ENCODE results near the gene IL1A.

The IL1A gene

DNA sequence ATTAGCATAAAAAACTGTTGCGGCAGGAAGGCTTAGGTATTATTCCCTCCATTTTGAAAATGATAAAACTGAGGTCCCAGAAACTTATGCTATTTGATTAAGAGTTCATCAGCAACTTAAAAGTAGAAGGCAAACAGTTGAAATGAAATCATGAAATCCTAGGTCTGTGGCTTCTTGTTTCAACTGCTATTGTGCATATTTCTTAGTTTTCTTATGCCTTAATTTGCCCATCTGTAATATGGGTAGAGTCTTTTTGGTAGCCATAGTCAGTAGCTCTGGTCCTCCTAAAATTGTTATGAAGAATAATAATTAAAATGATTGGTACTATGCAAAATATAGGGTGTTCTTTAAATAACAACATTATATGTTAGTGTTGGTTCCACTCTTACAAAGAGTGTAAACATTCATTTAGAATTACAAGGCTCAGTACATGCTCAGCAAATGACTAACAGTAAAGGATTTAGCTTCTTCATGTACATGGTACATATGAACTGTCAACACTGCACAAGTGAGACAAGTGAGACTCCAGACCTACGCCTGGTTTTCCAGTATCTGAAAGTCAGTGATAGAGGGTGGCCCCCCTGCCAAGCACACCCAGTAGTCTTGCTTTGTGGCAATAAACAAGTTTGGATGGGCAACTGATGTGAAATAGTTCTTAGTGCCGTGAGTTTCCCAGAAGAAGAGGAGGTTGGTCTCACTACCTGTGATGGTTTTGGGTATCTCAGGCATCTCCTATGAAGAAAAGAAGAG, 9.6 kb downstream of the IL1A start:
- Mint-ChIP-seq H3K4me3 (no peak overlapping the region), H3K27ac (no peak overlapping the region)

DNA sequence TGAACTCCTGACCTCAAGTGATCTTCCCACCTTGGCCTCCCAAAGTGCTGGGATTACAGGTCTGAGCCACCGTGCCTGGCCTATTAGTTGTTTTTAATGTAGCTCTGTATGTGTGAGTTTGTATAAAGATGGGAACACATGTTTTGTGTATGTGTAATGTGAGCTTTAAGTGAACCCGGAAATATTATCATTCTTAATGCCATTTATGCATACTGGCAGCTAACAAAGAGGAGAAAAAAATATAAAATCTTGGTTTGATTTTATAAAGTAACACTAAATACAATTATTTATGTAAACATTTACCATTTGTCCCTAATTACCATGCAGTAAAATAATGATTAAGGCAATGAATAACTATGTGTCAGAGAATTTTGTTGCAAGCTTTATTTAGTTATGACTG, 10.7 kb downstream of the IL1A start:
- Mint-ChIP-seq H3K27me3 (no peaks in the 10 kb centered on the region), H3K4me1 (ENCODE audit: low read depth in 2 of 2) (peaks cover 17 to 19% of the 10 kb centered on the region in 2 donors), H3K36me3 (ENCODE audit: insufficient read depth) (peaks cover 4% of the 10 kb centered on the region), H3K27ac (no peak overlapping the region), H3K9me3 (no peaks in the 10 kb centered on the region), H3K4me3 (no peak overlapping the region)
- no peak for DNase-seq
- no peak for ATAC-seq (replicated peaks)

More for the DNA sequence above, 9.6 kb downstream of the IL1A start:
- peaks cover 4% of the 10 kb centered on the region for H3K36me3 Mint-ChIP-seq (ENCODE audit: insufficient read depth)
- H3K27me3 Mint-ChIP-seq = no peaks in the 10 kb centered on the region
- no peaks in the 10 kb centered on the region for H3K9me3 Mint-ChIP-seq
- ATAC-seq (replicated peaks) (no peak), DNase-seq (no peak)
- peaks cover 13% of the 10 kb centered on the region in 2 donors for H3K4me1 Mint-ChIP-seq (ENCODE audit: low read depth in 2 of 2)

DNA sequence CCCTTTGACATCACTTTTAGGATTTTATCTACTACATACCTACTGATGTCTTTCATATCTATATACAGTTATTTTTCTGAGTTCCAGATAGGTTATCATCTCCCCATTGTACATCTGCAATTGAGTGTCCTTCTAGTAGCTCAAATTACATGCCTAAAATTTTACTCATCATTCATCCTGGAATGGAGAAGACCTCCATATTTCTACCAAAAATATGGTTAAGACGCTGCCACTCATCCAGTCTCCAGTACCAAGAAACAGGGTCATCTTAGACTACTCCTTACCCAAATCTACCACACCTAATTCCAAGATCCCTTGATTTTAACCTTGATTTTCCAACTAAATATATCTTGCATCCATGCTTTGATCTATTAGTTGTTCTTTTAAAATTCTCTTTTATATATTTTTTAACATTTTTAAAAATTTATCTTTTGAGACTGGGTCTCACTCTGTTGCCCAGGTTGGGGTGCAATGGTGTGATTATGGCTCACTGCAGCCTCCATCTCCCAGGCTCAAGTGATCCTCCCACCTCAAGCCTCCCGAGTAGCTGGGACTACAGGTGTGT, 11.3 kb downstream of the IL1A start:
- ATAC-seq (replicated peaks) (no peak), DNase-seq (no peak)
- Mint-ChIP-seq H3K4me3 (no peak overlapping the region), H3K4me1 (ENCODE audit: low read depth in 2 of 2) (peaks cover 17 to 22% of the 10 kb centered on the region in 2 donors), H3K27ac (no peak overlapping the region), H3K9me3 (no peaks in the 10 kb centered on the region), H3K27me3 (no peaks in the 10 kb centered on the region), H3K36me3 (ENCODE audit: insufficient read depth) (peaks cover 4% of the 10 kb centered on the region)

DNA sequence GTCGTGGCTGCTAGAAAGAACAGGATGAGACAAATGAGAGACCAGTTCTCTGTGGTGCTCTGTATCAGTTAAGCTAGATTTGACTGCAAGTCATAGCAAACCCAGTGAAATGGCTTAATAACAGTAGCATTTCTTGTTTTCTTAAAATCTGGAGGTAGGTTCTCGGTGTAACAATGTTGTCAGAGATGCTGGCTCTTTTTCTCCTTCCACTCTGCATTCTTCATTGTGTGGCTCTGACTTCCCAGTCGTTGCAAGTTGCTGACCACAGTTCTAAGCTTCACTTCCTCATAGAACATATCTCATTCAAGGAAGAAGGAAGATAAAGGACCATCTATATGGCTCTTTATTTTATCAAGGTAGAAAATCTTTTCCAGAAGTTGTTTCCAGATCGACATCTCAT, 12.0 kb downstream of the IL1A start:
- H3K4me1 Mint-ChIP-seq (ENCODE audit: low read depth in 2 of 2) = peaks cover 14 to 22% of the 10 kb centered on the region in 2 donors
- peaks cover 3% of the 10 kb centered on the region for H3K36me3 Mint-ChIP-seq (ENCODE audit: insufficient read depth)
- no peaks in the 10 kb centered on the region for H3K27me3 Mint-ChIP-seq
- no peak overlapping the region for H3K4me3 Mint-ChIP-seq
- DNase-seq (no peak), ATAC-seq (replicated peaks) (no peak)
- no peak overlapping the region for H3K27ac Mint-ChIP-seq
- H3K9me3 Mint-ChIP-seq = no peaks in the 10 kb centered on the region

DNA sequence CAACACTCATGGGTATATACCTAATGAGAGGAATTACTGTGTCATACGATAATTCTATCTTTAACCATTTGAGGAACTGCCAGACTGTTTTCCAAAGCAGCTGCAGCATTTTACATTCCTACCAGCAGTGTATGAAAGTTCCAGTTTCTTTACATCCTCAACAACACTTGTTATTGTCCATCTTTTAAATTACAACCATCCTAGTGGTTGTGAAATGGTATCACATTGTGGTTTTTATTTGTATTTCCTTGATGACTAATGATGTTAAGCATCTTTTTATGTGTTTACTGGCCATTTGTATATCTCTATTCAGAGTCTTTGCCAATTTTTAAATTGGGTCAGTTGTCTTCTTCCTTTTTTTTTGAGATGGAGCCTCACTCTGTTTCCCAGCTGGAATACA, 15.9 kb downstream of the IL1A start:
- no peaks in the 10 kb centered on the region for H3K36me3 Mint-ChIP-seq (ENCODE audit: insufficient read depth)
- H3K4me3 Mint-ChIP-seq = peak overlapping the region; percentile 37 to 75
- DNase-seq (no peak), ATAC-seq (replicated peaks) (no peak)
- H3K9me3 Mint-ChIP-seq = no peaks in the 10 kb centered on the region
- H3K27ac Mint-ChIP-seq = peak overlapping the region in 1 of 2 donors; percentile 95
- peaks cover 21 to 31% of the 10 kb centered on the region in 2 donors for H3K4me1 Mint-ChIP-seq (ENCODE audit: low read depth in 2 of 2)
- no peaks in the 10 kb centered on the region for H3K27me3 Mint-ChIP-seq

DNA sequence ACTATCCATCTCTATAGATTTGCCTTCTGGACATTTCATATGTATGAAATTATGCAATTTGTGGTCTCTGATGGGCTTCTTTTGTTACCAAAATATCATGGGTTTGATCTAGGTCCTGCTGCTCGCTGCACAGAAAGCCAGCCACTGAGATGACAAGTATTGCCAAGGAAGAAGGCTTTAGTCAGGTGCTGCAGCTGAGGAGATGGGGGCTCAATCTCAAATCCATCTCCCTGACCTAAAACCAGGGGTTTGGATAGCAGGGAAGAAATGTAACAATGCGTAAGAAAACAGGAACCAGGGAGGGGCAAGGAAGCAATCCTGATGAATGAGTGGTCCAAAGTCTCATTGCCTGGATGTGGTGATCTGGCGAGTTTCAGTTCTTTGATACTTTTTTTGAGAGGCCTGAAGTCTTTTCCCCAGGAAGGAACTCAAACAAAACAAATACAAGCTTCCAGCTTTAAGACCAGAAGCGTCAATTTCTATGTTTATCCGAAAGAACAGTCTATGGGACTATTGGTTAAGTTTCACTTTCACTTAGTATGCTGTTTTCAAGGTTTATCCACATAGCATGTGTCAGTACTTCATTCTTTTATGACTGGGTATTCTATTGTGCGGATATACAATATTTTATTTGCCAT, 16.5 kb downstream of the IL1A start:
- no peaks in the 10 kb centered on the region for H3K36me3 Mint-ChIP-seq (ENCODE audit: insufficient read depth)
- H3K9me3 Mint-ChIP-seq = no peaks in the 10 kb centered on the region
- peaks cover 21 to 31% of the 10 kb centered on the region in 2 donors for H3K4me1 Mint-ChIP-seq (ENCODE audit: low read depth in 2 of 2)
- no peak for DNase-seq
- no peaks in the 10 kb centered on the region for H3K27me3 Mint-ChIP-seq
- no peak for ATAC-seq (replicated peaks)
- peak overlapping the region; percentile 37 to 75 for H3K4me3 Mint-ChIP-seq
- H3K27ac Mint-ChIP-seq = peak overlapping the region in 1 of 2 donors; percentile 95

DNA sequence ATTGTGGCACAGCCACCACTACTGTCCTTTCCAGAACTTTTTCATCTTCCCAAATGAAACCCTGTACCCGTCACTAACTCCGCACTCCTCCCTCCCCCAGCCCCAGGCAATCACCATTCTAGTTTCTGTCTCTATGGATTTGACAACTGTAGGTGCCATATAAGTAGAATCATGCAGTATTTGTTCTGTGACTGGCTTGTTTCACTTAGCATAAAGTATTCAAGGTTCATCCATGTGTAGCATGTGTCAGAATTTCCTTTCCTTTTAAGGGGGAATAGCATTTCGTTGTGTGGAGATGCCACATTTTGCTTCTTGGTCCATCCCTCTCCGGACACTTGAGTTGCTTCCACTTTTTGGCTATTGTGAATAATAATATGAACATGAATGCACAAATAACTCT, 19.0 kb downstream of the IL1A start:
- no peak for ATAC-seq (replicated peaks)
- H3K9me3 Mint-ChIP-seq = no peaks in the 10 kb centered on the region
- no peaks in the 10 kb centered on the region for H3K36me3 Mint-ChIP-seq (ENCODE audit: insufficient read depth)
- no peak for DNase-seq
- no peak overlapping the region for H3K27ac Mint-ChIP-seq
- peak overlapping the region; percentile 94 to 99 for H3K4me3 Mint-ChIP-seq
- no peaks in the 10 kb centered on the region for H3K27me3 Mint-ChIP-seq
- H3K4me1 Mint-ChIP-seq (ENCODE audit: low read depth in 2 of 2) = peaks cover 21 to 31% of the 10 kb centered on the region in 2 donors

DNA sequence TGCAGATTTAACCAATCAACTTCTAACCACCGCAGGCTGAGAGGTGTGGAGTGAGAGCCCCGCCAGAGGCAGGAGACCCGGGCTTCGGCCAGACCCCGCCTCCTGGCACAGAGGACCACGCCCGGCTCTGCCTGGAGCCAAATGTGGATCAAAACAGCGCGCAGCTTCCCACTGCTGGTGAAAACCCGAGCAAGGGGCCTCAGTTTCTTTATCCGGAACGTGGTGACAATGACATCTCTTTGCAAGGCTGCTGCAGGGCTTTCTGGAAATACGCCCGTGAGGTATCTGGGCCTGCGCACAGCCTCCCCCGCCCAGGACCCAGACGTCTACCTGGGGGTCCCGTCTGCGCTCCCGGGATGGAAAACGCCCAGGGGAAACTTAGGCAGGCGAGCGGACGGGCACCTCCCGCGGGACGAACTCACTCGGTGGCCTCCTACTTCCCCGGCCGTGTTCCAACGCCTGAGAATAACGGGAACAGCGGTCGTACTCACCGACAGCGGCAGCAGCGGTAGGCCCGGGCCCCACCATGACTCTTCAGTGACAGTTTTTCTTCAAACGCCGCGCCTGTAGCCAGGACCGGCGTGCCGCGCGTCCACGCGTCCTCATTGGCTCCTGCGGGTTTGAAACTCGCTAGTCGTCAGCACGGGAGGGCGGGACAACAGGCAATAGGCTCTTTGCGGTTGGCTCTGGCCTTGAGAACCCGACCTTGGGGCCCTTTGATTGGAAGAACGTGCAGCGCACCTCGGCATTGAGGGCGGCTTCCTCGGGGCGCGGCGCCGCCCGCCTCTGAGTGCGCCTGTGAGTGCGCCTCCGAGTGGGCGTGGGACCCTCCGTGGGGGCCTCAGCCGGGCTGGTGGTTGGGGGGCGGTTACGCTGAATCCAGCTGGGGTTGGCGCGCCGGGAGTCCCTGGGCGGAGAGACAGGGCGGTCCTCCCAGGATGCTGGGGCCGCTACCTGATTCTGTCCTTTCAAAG, 19.9 kb downstream of the IL1A start, which contains the start of gene CKAP2L:
Gene CKAP2L, minus strand, starts transcription at position 539 of the 974 bp plus-strand sequence. Its CDS starts 11 bp downstream, at position 528.
- H3K27ac Mint-ChIP-seq = peak within 1 kb of the TSS; percentile 85 to 91
- no peaks in the 10 kb centered on the region for H3K36me3 Mint-ChIP-seq (ENCODE audit: insufficient read depth)
- H3K27me3 Mint-ChIP-seq = no peaks in the 10 kb centered on the region
- ATAC-seq (replicated peaks) (peak; percentile 97), DNase-seq (peak; percentile 93 to 95 (median 94))
- H3K9me3 Mint-ChIP-seq = no peaks in the 10 kb centered on the region
- peaks cover 21 to 31% of the 10 kb centered on the region in 2 donors for H3K4me1 Mint-ChIP-seq (ENCODE audit: low read depth in 2 of 2)
- peak within 1 kb of the TSS; percentile 94 to 99 for H3K4me3 Mint-ChIP-seq

DNA sequence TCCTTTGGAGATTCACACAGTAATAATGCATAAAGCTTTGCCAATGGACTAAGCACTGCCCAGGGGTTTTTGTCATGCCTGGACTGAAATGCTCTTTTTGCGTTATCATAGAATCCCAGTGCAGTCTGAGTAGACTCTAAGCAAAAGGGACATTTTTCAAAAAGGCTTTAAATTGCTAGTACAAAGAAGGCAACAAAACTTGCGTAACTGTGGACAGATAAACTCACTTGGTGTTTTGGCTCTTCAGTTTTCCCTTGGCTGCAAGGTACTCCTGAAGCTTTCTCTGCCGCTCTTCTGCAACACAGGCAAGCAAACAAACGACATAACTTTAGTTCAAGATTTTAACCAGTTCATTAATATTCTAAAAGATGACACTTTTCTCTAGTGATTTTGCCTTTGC, 22.0 kb downstream of the IL1A start:
- Mint-ChIP-seq H3K9me3 (no peaks in the 10 kb centered on the region), H3K4me1 (ENCODE audit: low read depth in 2 of 2) (peaks cover 14 to 15% of the 10 kb centered on the region in 2 donors), H3K4me3 (no peak overlapping the region), H3K36me3 (ENCODE audit: insufficient read depth) (no peaks in the 10 kb centered on the region), H3K27ac (no peak overlapping the region), H3K27me3 (no peaks in the 10 kb centered on the region)
- ATAC-seq (replicated peaks) (no peak), DNase-seq (no peak)

DNA sequence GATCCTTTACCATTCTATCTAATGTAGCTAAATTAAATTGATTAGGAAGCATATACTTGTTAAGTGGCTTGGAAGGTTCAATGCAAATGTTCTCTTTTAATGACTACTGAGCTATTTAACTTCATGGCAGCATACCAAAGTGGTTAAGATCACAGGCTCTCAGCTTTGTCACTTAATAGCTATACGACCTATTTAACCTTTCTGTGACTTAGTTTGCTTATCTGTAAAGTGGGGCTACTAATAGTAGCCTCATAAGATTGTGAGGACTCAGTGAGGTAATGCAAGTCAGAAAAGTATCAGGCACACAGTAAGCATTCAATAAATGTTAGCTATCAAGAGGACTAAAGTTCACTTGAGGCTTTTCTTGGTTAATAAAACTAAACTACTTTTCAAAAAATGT, 24.1 kb downstream of the IL1A start:
- no peaks in the 10 kb centered on the region for H3K36me3 Mint-ChIP-seq (ENCODE audit: insufficient read depth)
- no peak for ATAC-seq (replicated peaks)
- H3K27ac Mint-ChIP-seq = no peak overlapping the region
- no peaks in the 10 kb centered on the region for H3K27me3 Mint-ChIP-seq
- no peak for DNase-seq
- no peaks in the 10 kb centered on the region for H3K9me3 Mint-ChIP-seq
- no peak overlapping the region for H3K4me3 Mint-ChIP-seq
- peaks cover 12 to 13% of the 10 kb centered on the region in 2 donors for H3K4me1 Mint-ChIP-seq (ENCODE audit: low read depth in 2 of 2)

DNA sequence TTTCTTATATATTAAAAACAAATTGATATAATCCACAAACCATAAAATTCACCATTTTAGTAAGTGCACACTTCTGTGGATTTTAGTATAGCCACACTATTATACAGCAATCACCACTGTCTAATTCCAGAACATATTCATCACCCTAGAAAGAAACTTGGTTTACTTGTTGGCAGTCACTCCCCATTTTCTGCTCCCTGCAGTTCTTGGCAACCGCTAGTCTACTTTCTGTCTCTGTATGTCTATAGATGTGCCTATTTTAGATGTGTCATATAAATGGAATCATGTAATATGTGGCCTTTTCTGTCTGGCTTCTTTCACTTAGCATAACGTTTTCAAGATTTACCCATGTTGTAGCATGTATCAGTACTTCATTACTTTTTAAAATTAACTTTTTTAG, 25.6 kb downstream of the IL1A start:
- DNase-seq = no peak

DNA sequence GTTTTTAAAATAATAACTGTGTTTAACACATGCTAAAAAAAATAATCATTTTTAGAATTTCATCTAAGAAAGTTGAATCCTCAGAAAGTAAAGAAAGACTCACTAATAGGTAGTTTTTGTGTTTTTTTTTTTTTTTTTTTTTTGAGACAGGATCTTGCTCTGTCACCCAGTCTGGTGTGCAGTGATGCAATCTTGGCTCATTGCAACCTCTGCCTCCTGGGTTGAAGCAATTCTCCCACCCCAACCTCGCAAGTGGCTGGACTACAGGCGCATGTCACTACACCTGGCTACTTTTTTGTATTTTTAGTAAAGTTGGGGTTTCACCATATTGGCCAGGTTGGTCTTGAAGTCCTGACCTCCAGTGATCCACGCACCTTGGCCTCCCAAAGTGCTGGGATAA, 27.0 kb downstream of the IL1A start:
- ATAC-seq (replicated peaks) = no peak
- H3K9me3 Mint-ChIP-seq = no peaks in the 10 kb centered on the region
- H3K4me1 Mint-ChIP-seq (ENCODE audit: low read depth in 2 of 2) = peaks cover 3 to 12% of the 10 kb centered on the region in 2 donors
- DNase-seq = no peak
- H3K36me3 Mint-ChIP-seq (ENCODE audit: insufficient read depth) = no peaks in the 10 kb centered on the region
- H3K27me3 Mint-ChIP-seq = no peaks in the 10 kb centered on the region
- no peak overlapping the region for H3K27ac Mint-ChIP-seq
- no peak overlapping the region for H3K4me3 Mint-ChIP-seq

More for the DNA sequence above, 25.6 kb downstream of the IL1A start:
- H3K4me1 Mint-ChIP-seq (ENCODE audit: low read depth in 2 of 2) = peaks cover 3 to 12% of the 10 kb centered on the region in 2 donors
- H3K27me3 Mint-ChIP-seq = no peaks in the 10 kb centered on the region
- H3K4me3 Mint-ChIP-seq = no peak overlapping the region
- no peaks in the 10 kb centered on the region for H3K9me3 Mint-ChIP-seq
- no peaks in the 10 kb centered on the region for H3K36me3 Mint-ChIP-seq (ENCODE audit: insufficient read depth)
- H3K27ac Mint-ChIP-seq = no peak overlapping the region
- no peak for ATAC-seq (replicated peaks)

DNA sequence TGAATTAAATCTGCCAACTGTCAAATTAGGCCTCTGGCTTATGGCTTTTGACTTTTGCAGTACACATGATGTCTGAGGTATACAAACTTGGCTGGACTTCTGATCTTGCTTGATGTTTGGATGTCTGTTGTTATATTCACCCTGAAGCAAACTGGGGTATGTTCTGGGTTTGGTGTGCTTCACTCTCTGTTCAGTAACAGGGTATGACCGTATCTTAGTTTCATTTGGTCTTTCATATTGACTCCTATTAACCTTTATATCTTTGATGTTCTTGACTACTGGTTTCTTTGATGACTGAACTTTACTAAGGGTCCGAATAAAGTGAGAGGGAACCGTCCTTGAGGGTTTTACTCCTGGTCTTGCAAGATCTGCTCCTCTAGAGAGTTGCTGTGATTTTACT, 28.1 kb downstream of the IL1A start:
- H3K4me3 Mint-ChIP-seq = peak overlapping the region in 1 of 2 donors; percentile 37
- H3K27ac Mint-ChIP-seq = peak overlapping the region in 1 of 2 donors; percentile 45
- no peaks in the 10 kb centered on the region for H3K36me3 Mint-ChIP-seq (ENCODE audit: insufficient read depth)
- no peak for DNase-seq
- no peak for ATAC-seq (replicated peaks)
- H3K4me1 Mint-ChIP-seq (ENCODE audit: low read depth in 2 of 2) = peaks cover 3 to 12% of the 10 kb centered on the region in 2 donors
- no peaks in the 10 kb centered on the region for H3K27me3 Mint-ChIP-seq
- no peaks in the 10 kb centered on the region for H3K9me3 Mint-ChIP-seq

All from effector memory CD8-positive, alpha-beta T cell (primary cell).